Neural cell (in vitro differentiated cells): ENCODE results near the gene NELL1. TPM values are rescaled to one million over a fixed set of nuclear protein-coding genes. Genes with fewer than 3 reads are reported as not detected.

Experiments used
- H2AFZ ChIP-seq: fragments of 200-600, 300-800 bp; sonication (generic), shearing (Covaris generic); 2 replicates; pipeline ENCODE4 v1.6.0; 2014; ENCODE audit warnings: low read depth, mild to moderate bottlenecking, antibody characterized with exemption, low read length, moderate library complexity
- H3F3A ChIP-seq: fragments of 200-600 bp; shearing (Covaris generic); 2 replicates; pipeline ENCODE4 v1.6.1; 2016; ENCODE audit warnings: mild to moderate bottlenecking, moderate library complexity, mixed read lengths, antibody characterized with exemption, low read length; ENCODE audit not compliant: insufficient read depth, poor library complexity, severe bottlenecking
- H3K27ac ChIP-seq: fragments of 200-600, 300-800 bp; sonication (generic), shearing (Covaris generic); 2 replicates; pipeline ENCODE4 v1.5.1; 2014; ENCODE audit warnings: mild to moderate bottlenecking, low read length, moderate library complexity
- H3K27me3 ChIP-seq: fragments of 300-800, 200-600 bp; sonication (generic), shearing (Covaris generic); 2 replicates; pipeline ENCODE4 v1.6.0; 2014; ENCODE audit warnings: mild to moderate bottlenecking, low read depth, low read length, moderate library complexity; ENCODE audit not compliant: insufficient read depth
- H3K36me3 ChIP-seq: fragments of 300-800, 200-600 bp; sonication (generic), shearing (Covaris generic); 2 replicates; pipeline ENCODE4 v1.5.1; 2014; ENCODE audit warnings: mild to moderate bottlenecking, antibody characterized with exemption, low read length, moderate library complexity; ENCODE audit not compliant: insufficient read depth
- H3K4me2 ChIP-seq: fragments of 300-800, 200-600 bp; sonication (generic), shearing (Covaris generic); 2 replicates; pipeline ENCODE4 v1.6.0; 2014; ENCODE audit warnings: mild to moderate bottlenecking, low read length
- H3K4me3 ChIP-seq: fragments of 300-800, 200-600 bp; sonication (generic), shearing (Covaris generic); 2 replicates; pipeline ENCODE4 v1.5.1; 2014; ENCODE audit warnings: mild to moderate bottlenecking, low read length, moderate library complexity
- H3K79me2 ChIP-seq: fragments of 200-600 bp; shearing (Covaris generic); replicated peaks from 2 replicates; pipeline ENCODE4 v1.6.0; 2014; ENCODE audit warnings: mild to moderate bottlenecking, low read length, moderate library complexity; ENCODE audit not compliant: insufficient read depth
- H3K9ac ChIP-seq: fragments of 300-800, 200-600 bp; sonication (generic), shearing (Covaris generic); 2 replicates; pipeline ENCODE4 v1.6.1; 2016; ENCODE audit warnings: mild to moderate bottlenecking, low read length, mixed read lengths
- H3K9me2 ChIP-seq: fragments of 200-600 bp; shearing (Covaris generic); 2 replicates; pipeline ENCODE4 v1.6.1; 2016; ENCODE audit warnings: mild to moderate bottlenecking, low read length, mixed read lengths; ENCODE audit not compliant: insufficient read depth
- H3K9me3 ChIP-seq: fragments of 200-600, 300-800 bp; sonication (generic), shearing (Covaris generic); 2 replicates; pipeline ENCODE4 v1.6.1; 2016; ENCODE audit warnings: mild to moderate bottlenecking, mixed run types, low read length, moderate library complexity, mixed read lengths
- H4K20me1 ChIP-seq: fragments of 200-600 bp; shearing (Covaris generic); 2 replicates; pipeline ENCODE4 v1.6.1; 2016; ENCODE audit warnings: mild to moderate bottlenecking, mixed run types; ENCODE audit not compliant: insufficient read depth
- EP300 ChIP-seq: fragments of 450-650 bp; conservative IDR thresholded peaks from 2 replicates; pipeline ENCODE4 v1.6.1; 2014; ENCODE audit warnings: antibody characterized with exemption, mild to moderate bottlenecking, moderate library complexity; ENCODE audit not compliant: poor library complexity, severe bottlenecking
- EZH2 ChIP-seq: fragments of 200-600, 300-800 bp; shearing (Covaris generic), sonication (generic); IDR thresholded peaks from 2 replicates; pipeline ENCODE4 v1.6.1; 2014; ENCODE audit warnings: antibody characterized with exemption, low read length, borderline replicate concordance, mild to moderate bottlenecking; ENCODE audit not compliant: insufficient read depth, poor library complexity, severe bottlenecking
- MXI1 ChIP-seq: fragments of 450-650 bp; conservative IDR thresholded peaks from 2 replicates; pipeline ENCODE4 v1.6.1; 2014; ENCODE audit warnings: antibody characterized with exemption, mild to moderate bottlenecking; ENCODE audit not compliant: poor library complexity, severe bottlenecking
- POLR2AphosphoS5 ChIP-seq: IDR thresholded peaks from 2 replicates; pipeline ENCODE4 v1.6.1; 2012
- RAD21 ChIP-seq: fragments of 450-650 bp; conservative IDR thresholded peaks from 2 replicates; pipeline ENCODE4 v1.6.1; 2014; ENCODE audit warnings: antibody characterized with exemption, mild to moderate bottlenecking, moderate library complexity
- SMC3 ChIP-seq: fragments of 450-650 bp; conservative IDR thresholded peaks from 2 replicates; pipeline ENCODE4 v1.6.1; 2014; ENCODE audit warnings: antibody characterized with exemption, mild to moderate bottlenecking, moderate library complexity; ENCODE audit not compliant: poor library complexity
- TAF1 ChIP-seq: IDR thresholded peaks from 2 replicates; pipeline ENCODE4 v1.6.1; 2012; ENCODE audit warnings: low read depth
- polyA plus RNA-seq: library from polyadenylated mRNA; depleted of rRNA; stranded (reverse); fragments of >200 nt; gene quantifications from 2 replicates; pipeline ENCODE4 v1.2.3, GENCODE V29; 2014
- TF ChIP-seq, protein P1 (sequence below): fragments of 450-650 bp; IDR thresholded peaks from 2 replicates; pipeline ENCODE4 v1.5.1; 2014; ENCODE audit warnings: antibody characterized with exemption, mild to moderate bottlenecking, moderate library complexity; ENCODE audit not compliant: poor library complexity, severe bottlenecking
- TF ChIP-seq, protein P2 (sequence below): IDR thresholded peaks from 2 replicates; pipeline ENCODE4 v1.6.1; 2012; ENCODE audit warnings: borderline replicate concordance

NELL1 gene
- polyA plus RNA-seq, 1 donor from 2014 or later: 70.4 TPM

DNA sequence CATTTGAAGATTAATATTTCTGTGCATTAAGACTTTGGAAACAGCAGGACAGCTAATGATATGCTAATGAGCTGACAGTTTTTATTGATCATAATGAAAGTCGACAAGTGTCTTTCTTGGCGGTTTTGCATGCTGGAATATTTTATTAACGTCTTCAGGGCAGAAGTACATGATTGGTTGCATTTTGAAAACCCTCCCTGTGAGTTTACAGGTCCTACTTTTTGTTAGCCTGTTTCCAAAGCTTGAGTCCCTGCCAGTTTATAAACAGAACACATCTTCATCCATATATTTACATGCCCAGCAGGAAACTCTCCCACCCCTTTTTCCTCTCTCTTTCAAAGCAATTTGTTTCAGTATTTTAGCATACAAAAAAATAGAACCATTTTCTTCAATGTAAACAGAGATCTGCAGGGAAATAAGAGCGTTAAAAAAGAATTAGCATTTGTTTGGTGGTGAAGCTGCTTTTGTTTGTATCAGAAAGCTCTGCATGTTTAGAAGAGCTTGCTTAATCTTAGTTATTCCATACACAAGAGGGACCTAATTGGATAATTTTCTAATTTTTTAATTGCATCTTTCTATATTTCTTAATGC lies 243.6 kb downstream of the NELL1 start:
- Histone ChIP-seq H4K20me1 (no peaks in the 10 kb centered on the region), H3K4me3 (no peak overlapping the region)

DNA sequence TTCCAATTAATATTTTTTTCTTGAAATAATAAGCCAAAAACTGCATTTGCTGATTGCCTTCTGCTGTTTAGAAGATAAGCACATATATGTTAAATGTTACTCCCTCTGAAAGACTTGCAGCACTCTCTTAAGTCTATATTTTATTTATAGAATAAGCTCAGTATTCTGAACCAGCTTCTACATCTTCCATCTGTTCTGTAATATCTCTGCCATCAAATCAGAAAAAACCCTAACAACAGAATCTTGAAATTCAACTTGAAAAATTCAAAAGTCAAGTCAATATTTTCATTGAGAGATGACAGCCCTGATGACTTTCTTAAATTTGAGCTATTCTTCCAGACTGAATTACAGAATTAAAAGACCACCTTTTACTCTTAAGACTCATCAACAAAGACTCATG lies 247.9 kb downstream of the NELL1 start:
- no peaks in the 10 kb centered on the region for H3K27me3 ChIP-seq
- no peak overlapping the region for H3K27ac ChIP-seq
- no peak for TF ChIP-seq POLR2AphosphoS5
- TF ChIP-seq EP300: no peak
- TF ChIP-seq RAD21: no peak
- TF ChIP-seq, protein P1, sequence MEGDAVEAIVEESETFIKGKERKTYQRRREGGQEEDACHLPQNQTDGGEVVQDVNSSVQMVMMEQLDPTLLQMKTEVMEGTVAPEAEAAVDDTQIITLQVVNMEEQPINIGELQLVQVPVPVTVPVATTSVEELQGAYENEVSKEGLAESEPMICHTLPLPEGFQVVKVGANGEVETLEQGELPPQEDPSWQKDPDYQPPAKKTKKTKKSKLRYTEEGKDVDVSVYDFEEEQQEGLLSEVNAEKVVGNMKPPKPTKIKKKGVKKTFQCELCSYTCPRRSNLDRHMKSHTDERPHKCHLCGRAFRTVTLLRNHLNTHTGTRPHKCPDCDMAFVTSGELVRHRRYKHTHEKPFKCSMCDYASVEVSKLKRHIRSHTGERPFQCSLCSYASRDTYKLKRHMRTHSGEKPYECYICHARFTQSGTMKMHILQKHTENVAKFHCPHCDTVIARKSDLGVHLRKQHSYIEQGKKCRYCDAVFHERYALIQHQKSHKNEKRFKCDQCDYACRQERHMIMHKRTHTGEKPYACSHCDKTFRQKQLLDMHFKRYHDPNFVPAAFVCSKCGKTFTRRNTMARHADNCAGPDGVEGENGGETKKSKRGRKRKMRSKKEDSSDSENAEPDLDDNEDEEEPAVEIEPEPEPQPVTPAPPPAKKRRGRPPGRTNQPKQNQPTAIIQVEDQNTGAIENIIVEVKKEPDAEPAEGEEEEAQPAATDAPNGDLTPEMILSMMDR: no peak
- no peak for TF ChIP-seq SMC3
- TF ChIP-seq, protein P2, sequence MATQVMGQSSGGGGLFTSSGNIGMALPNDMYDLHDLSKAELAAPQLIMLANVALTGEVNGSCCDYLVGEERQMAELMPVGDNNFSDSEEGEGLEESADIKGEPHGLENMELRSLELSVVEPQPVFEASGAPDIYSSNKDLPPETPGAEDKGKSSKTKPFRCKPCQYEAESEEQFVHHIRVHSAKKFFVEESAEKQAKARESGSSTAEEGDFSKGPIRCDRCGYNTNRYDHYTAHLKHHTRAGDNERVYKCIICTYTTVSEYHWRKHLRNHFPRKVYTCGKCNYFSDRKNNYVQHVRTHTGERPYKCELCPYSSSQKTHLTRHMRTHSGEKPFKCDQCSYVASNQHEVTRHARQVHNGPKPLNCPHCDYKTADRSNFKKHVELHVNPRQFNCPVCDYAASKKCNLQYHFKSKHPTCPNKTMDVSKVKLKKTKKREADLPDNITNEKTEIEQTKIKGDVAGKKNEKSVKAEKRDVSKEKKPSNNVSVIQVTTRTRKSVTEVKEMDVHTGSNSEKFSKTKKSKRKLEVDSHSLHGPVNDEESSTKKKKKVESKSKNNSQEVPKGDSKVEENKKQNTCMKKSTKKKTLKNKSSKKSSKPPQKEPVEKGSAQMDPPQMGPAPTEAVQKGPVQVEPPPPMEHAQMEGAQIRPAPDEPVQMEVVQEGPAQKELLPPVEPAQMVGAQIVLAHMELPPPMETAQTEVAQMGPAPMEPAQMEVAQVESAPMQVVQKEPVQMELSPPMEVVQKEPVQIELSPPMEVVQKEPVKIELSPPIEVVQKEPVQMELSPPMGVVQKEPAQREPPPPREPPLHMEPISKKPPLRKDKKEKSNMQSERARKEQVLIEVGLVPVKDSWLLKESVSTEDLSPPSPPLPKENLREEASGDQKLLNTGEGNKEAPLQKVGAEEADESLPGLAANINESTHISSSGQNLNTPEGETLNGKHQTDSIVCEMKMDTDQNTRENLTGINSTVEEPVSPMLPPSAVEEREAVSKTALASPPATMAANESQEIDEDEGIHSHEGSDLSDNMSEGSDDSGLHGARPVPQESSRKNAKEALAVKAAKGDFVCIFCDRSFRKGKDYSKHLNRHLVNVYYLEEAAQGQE: no peak
- TF ChIP-seq TAF1: no peak
- TF ChIP-seq EZH2: no peak
- no peak for TF ChIP-seq MXI1
- H3K9me2 ChIP-seq: no peaks in the 10 kb centered on the region
- no peak overlapping the region for H3K4me2 ChIP-seq
- no peaks in the 10 kb centered on the region for H3F3A ChIP-seq
- no peak overlapping the region for H3K9ac ChIP-seq
- no peaks in the 10 kb centered on the region for H3K36me3 ChIP-seq
- no peak overlapping the region for H2AFZ ChIP-seq
- no peaks in the 10 kb centered on the region for H3K79me2 ChIP-seq
- no peaks in the 10 kb centered on the region for H3K9me3 ChIP-seq
- no peak overlapping the region for H3K4me3 ChIP-seq
- H4K20me1 ChIP-seq: no peaks in the 10 kb centered on the region

More for the DNA sequence above, 243.6 kb downstream of the NELL1 start:
- H3K9me2 ChIP-seq: no peaks in the 10 kb centered on the region
- no peaks in the 10 kb centered on the region for H3F3A ChIP-seq
- no peaks in the 10 kb centered on the region for H3K27me3 ChIP-seq
- no peaks in the 10 kb centered on the region for H3K9me3 ChIP-seq
- TF ChIP-seq, protein P1: no peak
- TF ChIP-seq TAF1 (no peak), EZH2 (no peak), EP300 (no peak), RAD21 (no peak), MXI1 (no peak), POLR2AphosphoS5 (no peak), SMC3 (no peak)
- TF ChIP-seq, protein P2: no peak
- no peak overlapping the region for H3K4me2 ChIP-seq
- H3K36me3 ChIP-seq: no peaks in the 10 kb centered on the region
- H2AFZ ChIP-seq: no peak overlapping the region
- H3K9ac ChIP-seq: no peak overlapping the region
- H3K79me2 ChIP-seq: no peaks in the 10 kb centered on the region
- no peak overlapping the region for H3K27ac ChIP-seq
